Psoas muscle (tissue), 8 donors: ENCODE measurements around the gene RPL31. TPM values are rescaled to one million over a fixed set of nuclear protein-coding genes. Genes with fewer than 3 reads are reported as not detected.

ENCODE experiments used
- ATAC-seq, 4 donors: fragments of 200-7000 bp; cut with Tn5 transposase; one replicate each; pipeline ENCODE4 v1.9.1; 2020; ENCODE audit warnings: moderate library complexity in 3 of 4, mild to moderate bottlenecking in 2 of 4
- DNase-seq, 2 donors: peaks; one replicate each; pipeline ENCODE4 v3.0.0-alpha.2; 2020
- H3K27ac ChIP-seq: fragments of 200-600 bp; one replicate; pipeline ENCODE4 v1.8.0; 2022
- H3K27me3 ChIP-seq, 3 donors: fragments of 200-600 bp in 1 of 3; one replicate each; pipeline versions ENCODE4 v1.6.1 to v1.8.0; 2013 to 2022; ENCODE audit warnings: low read length in 2 of 3, mild to moderate bottlenecking in 2 of 3, moderate library complexity in 1 of 3; ENCODE audit not compliant: insufficient read depth in 3 of 3
- H3K36me3 ChIP-seq, 2 donors: fragments of 200-600 bp in 1 of 2; one replicate each; pipeline versions ENCODE4 v1.6.1 to v1.8.0; 2013 to 2022; ENCODE audit warnings: low read depth in 1 of 2, mild to moderate bottlenecking in 1 of 2, moderate library complexity in 1 of 2; ENCODE audit not compliant: insufficient read depth in 1 of 2
- H3K4me1 ChIP-seq: fragments of 200-600 bp; one replicate; pipeline ENCODE4 v1.8.0; 2022
- H3K4me3 ChIP-seq: fragments of 200-600 bp; one replicate; pipeline ENCODE4 v1.8.0; 2022; ENCODE audit warnings: mild to moderate bottlenecking
- H3K9me3 ChIP-seq: fragments of 200-600 bp; one replicate; pipeline ENCODE4 v1.8.0; 2022
- CTCF ChIP-seq: fragments of 200-600 bp; IDR thresholded peaks from one replicate; pipeline ENCODE4 v1.8.0; 2022; ENCODE audit warnings: antibody characterized with exemption
- WGBS, 3 donors: extraction: QIAGEN DNeasy Blood & Tissue Kit; methylation state at CpG; one replicate each; pipeline versions ENCODE4 v1.1.6 to v1.1.7; 2013; 5-methylcytosine and 5-hydroxymethylcytosine counted together
- intact Hi-C, 2 donors: fragments of 100-400 bp; cut with DNase I; formaldehyde crosslinking; loops; one replicate each; pipeline versions ENCODE4 v1.11.0 to v1.14.2; 2022
- polyA plus RNA-seq, 3 donors: library from polyadenylated mRNA; stranded (reverse); fragments of 200-250 nt; gene quantifications; one replicate each; pipeline ENCODE4 v1.2.3, GENCODE V29; 2013
- total RNA-seq, 4 donors: library from RNA; stranded (reverse); fragmentation: NEBNext Ultra II Directional in 2 of 4; extraction: Animal tissue kit (Norgen Biotek cat#: 25700) in 2 of 4; gene quantifications; one replicate each; pipeline versions ENCODE4 v1.2.1 to v1.2.4, GENCODE V29; 2021 to 2023
- donor health status: healthy with polysubstance abuse.
- donor health status: DM: no; HTN: no; CAD: no; lungs with moderate emphysema.
- donor health status: Bipolar disorder and iron deficiency.
- donor health status: healthy.
- donor health status: DM: yes; HTN: yes; CAD: no.
- donor health status: DM: no; HTN: no; CAD: no.
- donor health status: DM: no; HTN: no; CAD: no.
- donor health status: DM: yes; HTN: yes; CAD: no.

Gene RPL31
- total and polyA plus RNA-seq, 7 donors = 718 to 3,893 (median 1,227) TPM

- no peak for ATAC-seq
Measured at GRCh38 chr2:101011152-101011551, 9.1 kb downstream of the RPL31 start.

GRCh38 chr2:101012054-101012705, 10.1 kb downstream of the RPL31 start:
- TF ChIP-seq CTCF = no peak
- Histone ChIP-seq H3K4me1 (peaks cover 4% of the 10 kb centered on the region), H3K27ac (peak overlapping the region; percentile 5), H3K36me3 (peaks cover 3 to 61% of the 10 kb centered on the region in 2 donors), H3K4me3 (no peak overlapping the region), H3K27me3 (no peaks in the 10 kb centered on the region), H3K9me3 (no peaks in the 10 kb centered on the region)
- ATAC-seq (peak in 3 of 4 donors; percentile 2 to 12 (median 10)), DNase-seq (no peak)
- intact Hi-C loops = loop anchor here (2.0 to 5.0 kb wide), 2 partner anchors 140 to 141 kb away; partner anchors contain the start of gene TBC1D8 (in 1 of the 2)
- 30 to 63% (median 43%) methylated on average over 8 of the region's 8 CpGs for WGBS, 3 donors

More at GRCh38 chr2:101011152-101011551, 9.1 kb downstream of the RPL31 start:
- 80 to 87% (median 85%) methylated on average over 10 of the region's 10 CpGs for WGBS, 3 donors
- TF ChIP-seq CTCF = no peak
- H3K27ac ChIP-seq = peak overlapping the region; percentile 1
- peaks cover 3 to 68% of the 10 kb centered on the region in 2 donors for H3K36me3 ChIP-seq
- H3K4me1 ChIP-seq = peaks cover 4% of the 10 kb centered on the region
- intact Hi-C loops = loop anchor here in 1 of 2 donors (5.0 kb wide), 1 partner anchor 141 kb away; the partner anchor contains the start of gene TBC1D8
- no peak overlapping the region for H3K4me3 ChIP-seq
- no peak for DNase-seq
- no peaks in the 10 kb centered on the region for H3K27me3 ChIP-seq
- H3K9me3 ChIP-seq = no peaks in the 10 kb centered on the region

GRCh38 chr2:101012706-101013181, 10.7 kb downstream of the RPL31 start:
- ATAC-seq (peak in 3 of 4 donors; percentile 11 to 22 (median 18)), DNase-seq (no peak)
- H3K27me3 ChIP-seq = no peaks in the 10 kb centered on the region
- WGBS, 3 donors = 28 to 42% (median 38%) methylated on average over 5 of the region's 5 CpGs
- H3K36me3 ChIP-seq = peaks cover 3 to 61% of the 10 kb centered on the region in 2 donors
- no peak overlapping the region for H3K4me3 ChIP-seq
- H3K9me3 ChIP-seq = no peaks in the 10 kb centered on the region
- peaks cover 4% of the 10 kb centered on the region for H3K4me1 ChIP-seq
- intact Hi-C loops = loop anchor here (2.0 to 5.0 kb wide), 2 partner anchors 140 kb away; partner anchors contain the start of gene TBC1D8 (in 1 of the 2)
- peak; percentile 88 for TF ChIP-seq CTCF
- H3K27ac ChIP-seq = no peak overlapping the region

GRCh38 chr2:101014264-101014857, 12.3 kb downstream of the RPL31 start:
- Histone ChIP-seq H3K4me3 (no peak overlapping the region), H3K4me1 (no peaks in the 10 kb centered on the region), H3K27me3 (no peaks in the 10 kb centered on the region), H3K27ac (no peak overlapping the region), H3K9me3 (no peaks in the 10 kb centered on the region), H3K36me3 (peaks cover 2 to 63% of the 10 kb centered on the region in 2 donors)
- DNase-seq = no peak
- no peak for ATAC-seq
- intact Hi-C loops = loop anchor here (2.0 to 5.0 kb wide), 2 partner anchors 138 to 192 kb away; partner anchors contain the start of gene TBC1D8 (in 1 of the 2)
- 90 to 96% (median 93%) methylated on average over 6 of the region's 6 CpGs for WGBS, 3 donors
- TF ChIP-seq CTCF = no peak
